Mammary epithelial cell (primary cell): Measurements from ENCODE around the gene NBAS.

Experiments
- EZH2 ChIP-seq: IDR thresholded peaks from 2 replicates; pipeline ENCODE4 v1.6.1; 2012; ENCODE audit warnings: low read length, inconsistent platforms, borderline replicate concordance
- TF ChIP-seq, protein P1 (sequence below), 2 donors: IDR thresholded peaks in 1 of 2; conservative IDR thresholded peaks in 1 of 2; 2 replicates each; pipeline ENCODE4 v1.5.1; 2011 to 2012; ENCODE audit warnings: inconsistent platforms in 2 of 2, low read length in 2 of 2, mild to moderate bottlenecking in 2 of 2, control low read depth in 1 of 2, low read depth in 1 of 2; ENCODE audit not compliant: insufficient read depth in 1 of 2; ENCODE audit errors: extremely low read depth in 1 of 2

DNA sequence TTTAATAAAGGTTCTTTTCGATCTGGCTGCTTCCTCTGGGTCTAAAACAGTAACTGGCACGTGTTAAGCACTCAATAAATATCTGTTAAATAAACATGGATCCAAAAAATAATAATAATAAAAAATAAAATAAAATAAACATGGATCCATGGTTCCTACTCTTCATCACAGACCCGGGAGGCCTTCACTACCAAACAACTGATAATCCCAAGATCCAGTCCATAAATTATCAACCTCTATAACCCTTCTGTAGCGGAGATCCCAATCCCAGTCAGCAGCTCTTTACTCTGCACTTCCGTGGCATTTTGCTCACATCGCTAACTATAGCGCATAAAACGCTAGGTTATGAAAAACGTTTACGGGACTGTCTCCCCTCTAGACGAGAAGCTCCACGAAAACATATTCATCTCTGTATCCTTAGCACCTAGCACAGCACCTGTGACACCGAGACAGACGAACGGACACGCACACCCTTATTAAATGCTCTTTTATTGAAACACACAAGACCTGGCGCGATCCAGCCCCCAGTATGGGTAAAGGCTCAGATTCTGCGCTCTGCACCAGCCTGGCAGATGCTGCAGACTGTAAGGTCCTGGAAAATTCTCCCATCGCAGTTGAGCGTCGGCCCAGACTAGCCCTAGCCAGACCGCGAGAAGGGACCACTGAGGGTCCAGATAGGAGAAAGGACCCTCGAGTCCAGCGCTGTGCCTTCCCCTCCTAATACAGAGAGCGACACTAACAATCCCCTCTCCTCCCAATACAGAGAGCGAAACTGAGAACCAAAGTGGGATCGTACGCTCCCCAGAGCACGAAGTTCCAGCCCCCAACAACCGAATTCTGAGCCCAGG, 770 bp downstream of the NBAS start:
- TF ChIP-seq, protein P1, sequence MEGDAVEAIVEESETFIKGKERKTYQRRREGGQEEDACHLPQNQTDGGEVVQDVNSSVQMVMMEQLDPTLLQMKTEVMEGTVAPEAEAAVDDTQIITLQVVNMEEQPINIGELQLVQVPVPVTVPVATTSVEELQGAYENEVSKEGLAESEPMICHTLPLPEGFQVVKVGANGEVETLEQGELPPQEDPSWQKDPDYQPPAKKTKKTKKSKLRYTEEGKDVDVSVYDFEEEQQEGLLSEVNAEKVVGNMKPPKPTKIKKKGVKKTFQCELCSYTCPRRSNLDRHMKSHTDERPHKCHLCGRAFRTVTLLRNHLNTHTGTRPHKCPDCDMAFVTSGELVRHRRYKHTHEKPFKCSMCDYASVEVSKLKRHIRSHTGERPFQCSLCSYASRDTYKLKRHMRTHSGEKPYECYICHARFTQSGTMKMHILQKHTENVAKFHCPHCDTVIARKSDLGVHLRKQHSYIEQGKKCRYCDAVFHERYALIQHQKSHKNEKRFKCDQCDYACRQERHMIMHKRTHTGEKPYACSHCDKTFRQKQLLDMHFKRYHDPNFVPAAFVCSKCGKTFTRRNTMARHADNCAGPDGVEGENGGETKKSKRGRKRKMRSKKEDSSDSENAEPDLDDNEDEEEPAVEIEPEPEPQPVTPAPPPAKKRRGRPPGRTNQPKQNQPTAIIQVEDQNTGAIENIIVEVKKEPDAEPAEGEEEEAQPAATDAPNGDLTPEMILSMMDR (conservative IDR thresholded peaks at IDR 0.05 in 1 of 2, IDR thresholded peaks at IDR 0.05 in 1 of 2; ENCODE audit: extremely low read depth in 1 of 2, insufficient read depth in 1 of 2, low read depth in 1 of 2, low read length in 2 of 2) = no peak
- TF ChIP-seq EZH2 = no peak
